Activated gamma-delta T cell treated with anti-CD3 and anti-CD28 coated beads, Interleukin-2, amount 50 U/mL, for 16 hours (primary cell): ENCODE measurements around the gene EPN3.

Experiments
- DNase-seq: peaks from one replicate; pipeline ENCODE4 v3.0.0-alpha.2; 2020; ENCODE audit warnings: low read depth

Gene EPN3

DNA sequence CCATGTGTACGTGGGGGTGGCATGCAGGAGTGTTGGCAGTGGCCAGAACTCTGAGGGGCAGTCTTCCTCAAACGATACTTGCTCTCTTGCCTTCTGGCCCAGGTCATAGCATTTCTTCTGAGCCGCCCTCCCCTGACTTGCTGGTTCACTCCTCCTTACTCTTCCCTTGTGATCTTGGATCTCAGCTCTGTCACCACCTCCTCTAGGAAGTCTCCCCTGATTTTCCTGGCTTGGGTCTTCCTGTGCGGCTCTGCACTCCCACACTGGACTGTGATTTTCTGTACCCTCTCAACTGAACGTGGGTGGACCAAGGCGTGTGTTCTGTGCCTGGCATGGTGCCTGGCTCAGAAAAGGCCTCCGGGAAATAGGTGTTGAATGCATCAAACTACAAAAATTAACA is 2.9 kb downstream of the EPN3 start:
- DNase-seq: no peak

GRCh38 chr17:50536683-50537646 is 4.4 kb downstream of the EPN3 start:
- no peak for DNase-seq

GRCh38 chr17:50537721-50538548 is 5.4 kb downstream of the EPN3 start:
- DNase-seq: no peak

- DNase-seq: no peak
Observed at GRCh38 chr17:50538549-50539410, 6.2 kb downstream of the EPN3 start.

- no peak for DNase-seq
Observed at GRCh38 chr17:50539762-50540559, 7.4 kb downstream of the EPN3 start.

GRCh38 chr17:50540560-50541401 is 8.2 kb downstream of the EPN3 start:
- no peak for DNase-seq

GRCh38 chr17:50541402-50541715 is 8.8 kb downstream of the EPN3 start:
- DNase-seq: no peak

DNA sequence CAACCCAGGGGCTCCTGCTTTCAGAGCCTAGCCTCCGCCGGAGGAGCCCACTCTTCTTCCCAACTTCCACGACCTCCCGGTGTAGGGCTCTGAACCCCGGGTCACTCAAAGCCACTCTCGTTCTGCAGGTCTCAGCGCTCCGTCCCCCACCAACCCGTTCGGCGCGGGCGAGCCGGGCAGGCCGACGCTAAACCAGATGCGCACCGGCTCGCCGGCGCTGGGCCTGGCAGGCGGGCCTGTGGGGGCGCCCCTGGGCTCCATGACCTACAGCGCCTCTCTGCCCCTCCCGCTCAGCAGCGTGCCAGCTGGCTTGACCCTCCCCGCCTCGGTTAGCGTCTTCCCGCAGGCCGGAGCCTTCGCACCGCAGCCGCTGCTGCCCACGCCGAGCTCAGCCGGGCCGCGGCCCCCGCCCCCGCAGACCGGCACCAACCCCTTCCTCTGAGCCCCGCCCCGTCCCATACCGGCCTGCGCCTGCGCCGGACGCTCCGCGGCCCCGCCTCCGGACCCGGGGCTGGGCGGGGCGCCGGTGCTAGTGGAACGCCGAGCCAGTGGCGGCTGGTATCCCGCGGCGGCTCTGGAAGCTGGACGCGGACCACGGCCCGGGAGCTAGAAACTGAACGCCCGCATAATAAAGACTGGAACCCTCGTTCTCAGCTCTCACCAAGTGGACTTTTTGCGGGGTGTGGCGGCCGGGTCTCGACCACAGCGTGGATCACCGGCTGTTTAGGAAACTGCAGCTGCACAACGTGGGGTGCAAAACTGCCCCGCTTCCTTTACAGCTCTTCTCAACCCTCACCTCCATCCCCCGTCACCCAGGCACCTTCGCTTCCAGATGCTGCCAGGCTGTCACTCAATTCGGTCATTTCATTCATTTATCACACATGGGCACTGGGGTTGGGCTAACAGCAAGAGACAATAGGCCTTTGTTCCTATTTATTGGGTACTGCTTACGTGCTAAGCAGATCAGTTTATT is 9.5 kb downstream of the EPN3 start:
- peak; percentile 74 for DNase-seq

GRCh38 chr17:50542795-50543774 is 10.6 kb downstream of the EPN3 start:
- no peak for DNase-seq

GRCh38 chr17:50544516-50544915 is 12.0 kb downstream of the EPN3 start:
- no peak for DNase-seq

DNA sequence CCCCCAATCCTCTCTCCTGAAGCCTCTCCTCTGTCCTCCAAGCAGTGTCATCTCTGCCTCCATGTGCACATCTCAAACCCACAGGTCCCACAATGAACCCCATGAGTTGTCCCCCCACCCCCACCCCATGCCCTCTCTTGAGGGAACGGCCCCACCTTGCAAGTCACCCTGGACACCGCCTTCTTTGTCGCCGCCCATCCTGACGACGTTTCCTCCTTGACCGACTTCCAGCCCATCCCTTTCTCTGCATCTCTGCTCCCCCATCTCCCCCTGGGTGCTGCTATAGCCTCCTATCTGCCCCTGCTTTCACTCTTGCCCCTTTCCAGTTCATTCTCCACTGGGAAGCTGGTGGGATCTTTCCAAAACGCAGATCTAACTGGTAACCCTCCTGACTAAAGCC is 12.8 kb downstream of the EPN3 start:
- DNase-seq: no peak

- DNase-seq: no peak
Observed at GRCh38 chr17:50546701-50547034, 14.1 kb downstream of the EPN3 start.

DNA sequence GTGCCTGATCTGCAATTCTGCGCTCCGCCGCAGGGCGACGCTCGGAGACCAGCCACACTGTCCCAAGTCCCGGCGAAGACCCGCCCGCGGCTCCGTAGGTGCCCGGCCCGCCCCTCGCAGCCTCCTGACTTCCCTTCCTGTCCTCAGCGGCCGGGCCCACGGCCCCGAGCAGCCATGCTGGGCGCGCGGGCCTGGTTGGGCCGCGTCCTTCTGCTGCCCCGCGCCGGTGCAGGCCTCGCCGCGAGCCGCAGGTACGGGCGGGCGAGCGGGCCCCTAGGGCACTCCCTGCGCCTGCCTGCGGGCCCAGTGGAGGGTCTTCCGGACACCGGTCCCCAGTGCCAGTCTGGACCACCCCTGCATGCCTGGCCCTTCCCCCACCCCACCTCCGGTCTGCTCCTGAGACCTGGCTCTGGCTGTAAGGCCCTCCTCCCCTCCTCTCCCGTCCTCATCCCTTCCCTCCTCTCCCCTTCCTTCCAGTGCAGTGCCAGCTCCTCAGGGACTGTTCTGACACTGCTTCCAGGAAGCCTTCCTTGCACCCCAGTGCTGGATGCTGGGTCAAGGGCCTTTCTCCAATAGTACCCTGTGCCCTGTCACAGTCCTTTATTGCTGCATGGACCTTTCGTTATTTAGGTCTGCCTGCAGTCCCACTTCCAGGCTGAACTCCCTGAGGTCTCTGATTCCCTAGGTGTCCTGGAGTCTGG is 14.7 kb downstream of the EPN3 start, which contains the start of gene SPATA20:
Gene SPATA20 (plus strand): TSS at position 140 of the 701 bp plus-strand sequence. CDS start 35 bp downstream, at position 175.
- peak; percentile 68 for DNase-seq

DNA sequence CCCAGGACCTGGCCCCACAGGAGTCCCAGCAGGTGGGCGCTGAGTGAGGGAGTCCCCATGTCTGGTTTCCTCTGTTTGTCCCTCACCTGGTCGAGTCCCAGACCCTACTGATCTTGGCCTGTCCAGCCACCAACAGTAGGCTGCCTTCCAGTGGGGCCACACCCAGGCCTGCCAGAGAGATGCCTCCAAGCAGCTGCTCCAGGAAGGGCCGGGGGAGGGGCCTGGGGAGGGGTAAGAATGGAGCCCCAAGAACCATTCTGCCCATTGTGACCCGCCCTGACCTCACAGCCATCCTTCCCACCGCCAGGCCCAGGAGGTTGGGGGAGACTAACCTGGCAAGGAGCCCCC is 15.2 kb downstream of the EPN3 start:
- DNase-seq: no peak

DNA sequence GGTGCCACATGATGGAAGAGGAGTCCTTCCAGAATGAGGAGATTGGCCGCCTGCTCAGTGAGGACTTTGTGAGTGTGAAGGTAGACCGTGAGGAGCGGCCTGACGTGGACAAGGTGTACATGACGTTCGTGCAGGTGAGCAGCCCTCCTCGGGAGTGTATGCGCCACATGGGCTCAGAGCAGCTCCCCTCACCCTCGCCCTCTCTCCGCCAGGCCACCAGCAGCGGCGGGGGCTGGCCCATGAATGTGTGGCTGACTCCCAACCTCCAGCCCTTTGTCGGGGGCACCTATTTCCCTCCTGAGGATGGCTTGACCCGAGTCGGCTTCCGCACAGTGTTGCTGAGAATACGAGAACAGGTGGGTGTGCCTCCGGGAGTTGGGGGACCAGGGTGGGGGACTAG is 16.3 kb downstream of the EPN3 start:
- DNase-seq: no peak

DNA sequence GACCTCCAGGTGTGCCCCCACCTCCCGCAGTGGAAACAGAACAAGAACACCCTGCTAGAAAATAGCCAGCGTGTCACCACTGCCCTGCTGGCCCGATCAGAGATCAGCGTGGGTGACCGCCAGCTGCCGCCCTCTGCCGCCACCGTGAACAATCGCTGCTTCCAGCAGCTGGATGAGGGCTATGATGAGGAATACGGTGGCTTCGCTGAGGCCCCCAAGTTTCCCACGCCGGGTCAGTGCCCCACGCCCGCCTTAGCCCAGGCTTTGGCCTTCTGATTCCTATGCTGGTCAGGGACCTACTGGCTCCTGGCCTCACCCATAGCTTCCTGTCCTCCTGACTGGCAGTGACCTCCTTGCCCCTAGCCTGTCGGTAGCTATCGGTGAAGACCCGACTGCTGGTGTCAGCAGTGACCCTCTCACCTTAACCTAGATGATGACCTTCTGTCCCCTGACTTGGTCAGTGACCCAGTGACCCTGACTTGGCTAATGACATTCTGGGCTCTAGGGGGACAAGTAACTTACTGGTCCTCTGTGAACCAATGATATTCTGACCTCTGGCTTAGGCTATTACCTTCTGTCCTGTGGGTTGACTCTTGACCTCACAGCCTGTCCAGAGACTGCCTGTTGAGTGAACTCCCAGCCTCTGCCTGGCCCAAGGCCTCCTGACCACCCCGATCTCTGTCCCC is 16.9 kb downstream of the EPN3 start:
- DNase-seq: no peak

DNA sequence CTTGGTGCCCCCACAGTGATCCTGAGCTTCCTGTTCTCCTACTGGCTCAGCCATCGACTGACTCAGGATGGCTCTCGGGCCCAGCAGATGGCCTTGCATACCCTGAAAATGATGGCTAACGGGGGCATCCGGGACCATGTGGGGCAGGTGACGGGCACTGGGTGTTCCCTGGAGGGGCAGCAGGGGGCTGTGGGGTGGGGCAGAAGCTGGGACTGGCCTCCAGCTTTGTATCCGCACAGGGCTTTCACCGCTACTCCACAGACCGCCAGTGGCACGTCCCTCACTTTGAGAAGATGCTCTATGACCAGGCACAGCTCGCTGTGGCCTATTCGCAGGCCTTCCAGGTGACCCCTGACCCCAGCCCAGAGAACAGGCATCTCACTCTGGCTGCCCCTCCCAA is 17.4 kb downstream of the EPN3 start:
- no peak for DNase-seq
